ENCODE data around the gene C16orf78.

C16orf78 gene

GRCh38 chr16:49398761-49399160, 25.2 kb downstream of the C16orf78 start:
- no peak for DNase-seq

- no peak for DNase-seq
Observed at GRCh38 chr16:49399594-49400364, 26.2 kb downstream of the C16orf78 start.

GRCh38 chr16:49400611-49401010, 27.0 kb downstream of the C16orf78 start:
- no peak for DNase-seq

GRCh38 chr16:49405123-49405522, 31.5 kb downstream of the C16orf78 start:
- no peak for DNase-seq

GRCh38 chr16:49405530-49405929, 31.9 kb downstream of the C16orf78 start:
- DNase-seq = no peak

DNA sequence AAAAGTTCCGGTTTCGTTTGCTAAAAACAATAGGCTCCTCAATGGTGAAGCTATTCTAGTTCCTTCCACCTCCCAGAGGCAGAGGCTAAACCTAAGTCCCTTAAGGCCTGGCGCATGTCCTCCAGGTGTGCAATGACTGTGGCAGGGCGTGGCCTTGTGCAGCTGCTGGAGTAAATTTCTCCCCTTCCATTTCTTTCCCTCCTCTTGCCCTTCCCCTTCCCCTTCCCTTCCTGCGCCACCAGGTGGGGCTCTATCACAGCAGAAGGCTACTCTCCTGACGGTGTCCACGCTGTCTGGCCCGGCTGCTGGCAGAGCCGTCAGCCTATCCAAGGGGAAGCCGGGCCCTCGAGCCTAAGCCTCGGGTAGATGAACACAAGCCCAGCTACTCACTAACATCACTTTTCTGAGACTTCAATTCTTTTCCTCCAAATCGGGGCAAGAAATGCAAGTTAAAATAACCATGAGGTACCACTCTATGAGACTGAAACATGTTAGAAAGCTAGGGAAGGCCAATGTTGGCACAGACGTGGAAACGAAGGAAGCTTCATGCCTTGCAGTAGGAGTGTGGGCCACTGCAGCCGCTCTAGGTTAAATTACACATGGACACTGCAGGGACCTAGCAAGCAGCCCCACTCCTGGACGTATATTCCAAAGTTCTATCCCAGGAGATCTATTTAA, 34.4 kb downstream of the C16orf78 start:
- DNase-seq = peak; percentile 74

DNA sequence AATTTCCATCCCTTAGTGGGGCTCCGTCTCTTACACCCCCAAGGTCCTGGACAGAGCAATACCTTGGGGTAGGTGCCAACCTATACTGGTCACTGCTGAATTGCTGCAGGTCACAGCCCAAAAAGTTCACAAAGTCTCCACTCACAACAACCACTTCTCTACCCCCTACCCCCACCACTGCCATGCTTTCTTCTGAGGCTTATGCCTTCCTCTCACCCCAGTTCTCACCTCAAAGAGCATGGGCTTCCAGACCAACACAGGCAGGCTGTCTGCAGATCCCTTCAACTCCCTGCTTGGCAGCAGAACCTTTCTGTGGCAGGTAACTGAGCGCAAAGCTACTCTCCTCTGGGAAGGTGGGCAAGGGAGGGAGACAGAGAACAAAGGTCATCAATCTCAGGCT, 35.5 kb downstream of the C16orf78 start:
- DNase-seq = no peak

- DNase-seq = no peak
Observed at GRCh38 chr16:49410226-49410625, 36.6 kb downstream of the C16orf78 start.

DNA sequence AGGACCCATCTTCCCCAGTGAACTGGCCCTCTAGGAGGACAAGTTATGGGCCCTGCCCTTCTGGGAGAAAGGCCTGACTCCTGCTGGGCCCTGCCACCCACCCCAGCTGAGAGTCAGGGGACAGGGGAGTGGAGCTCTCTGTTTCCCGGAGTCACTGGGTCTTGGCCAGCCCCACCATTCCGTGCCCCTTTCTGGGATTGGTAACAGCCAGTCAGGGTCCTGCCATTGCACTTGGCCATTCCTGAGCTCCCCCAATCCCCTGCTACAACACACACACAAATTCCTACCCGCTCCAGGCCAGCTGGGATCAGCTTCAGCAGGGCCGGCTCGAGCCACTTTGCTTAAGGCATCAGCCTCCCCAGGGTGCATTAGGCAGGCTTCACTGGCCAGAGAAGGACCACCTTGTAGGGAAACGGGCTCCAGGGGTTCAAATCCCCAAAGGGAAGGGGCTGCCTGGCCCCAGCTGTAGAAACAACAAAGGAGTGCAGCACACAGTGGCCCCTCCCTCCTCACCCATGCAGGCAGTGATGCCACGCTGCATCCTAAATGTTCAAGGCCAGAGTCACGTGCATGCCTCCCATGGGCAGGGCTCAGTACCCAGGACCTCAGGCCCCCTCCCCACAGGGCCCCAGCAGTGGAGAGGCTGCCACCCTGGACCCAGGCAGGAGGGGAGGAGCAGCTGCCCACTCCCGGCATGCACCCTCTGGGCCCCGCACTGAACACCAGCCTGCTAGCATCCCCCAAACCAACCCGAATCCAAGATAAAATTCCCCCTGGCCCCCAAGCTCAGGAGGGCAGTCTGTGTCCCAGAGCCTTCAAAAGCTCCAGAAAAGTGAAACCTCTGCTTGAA, 37.7 kb downstream of the C16orf78 start:
- DNase-seq = no peak

- DNase-seq = no peak
Observed at GRCh38 chr16:49414671-49415070, 41.1 kb downstream of the C16orf78 start.

- no peak for DNase-seq
Observed at GRCh38 chr16:49415083-49415482, 41.5 kb downstream of the C16orf78 start.

DNA sequence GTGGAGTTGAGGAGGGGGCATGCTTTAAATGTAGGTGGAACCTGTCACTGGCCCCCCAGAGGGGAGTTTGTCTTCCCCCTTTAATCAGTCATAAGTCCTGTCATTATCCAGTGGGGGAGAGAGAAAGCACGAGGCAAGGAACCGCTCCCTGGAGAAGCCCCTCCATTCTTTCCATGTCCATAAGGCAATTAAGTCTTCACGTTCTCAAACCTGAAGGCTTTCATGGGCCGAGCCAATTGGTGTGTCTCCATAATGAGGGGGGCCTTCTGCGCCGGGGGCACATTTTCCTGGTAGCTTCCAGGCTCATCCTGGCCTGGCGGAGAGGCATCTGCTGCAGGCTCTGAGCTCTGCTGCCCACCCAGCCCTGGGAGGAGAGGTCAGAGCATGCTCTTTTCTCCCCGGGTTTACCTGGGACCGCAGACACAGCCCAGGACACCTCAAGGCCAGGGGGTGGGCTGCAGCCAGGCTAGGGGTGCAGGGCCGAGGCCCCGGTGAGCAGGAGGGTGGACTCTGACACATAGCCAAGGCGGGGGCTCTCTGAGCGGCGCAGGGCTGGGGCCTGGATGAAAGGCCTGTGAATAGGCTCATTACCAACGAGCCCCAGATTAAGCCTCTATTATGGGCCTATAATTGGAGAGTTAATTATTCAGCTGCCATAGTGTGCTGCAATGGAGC, 42.5 kb downstream of the C16orf78 start:
- no peak for DNase-seq

DNA sequence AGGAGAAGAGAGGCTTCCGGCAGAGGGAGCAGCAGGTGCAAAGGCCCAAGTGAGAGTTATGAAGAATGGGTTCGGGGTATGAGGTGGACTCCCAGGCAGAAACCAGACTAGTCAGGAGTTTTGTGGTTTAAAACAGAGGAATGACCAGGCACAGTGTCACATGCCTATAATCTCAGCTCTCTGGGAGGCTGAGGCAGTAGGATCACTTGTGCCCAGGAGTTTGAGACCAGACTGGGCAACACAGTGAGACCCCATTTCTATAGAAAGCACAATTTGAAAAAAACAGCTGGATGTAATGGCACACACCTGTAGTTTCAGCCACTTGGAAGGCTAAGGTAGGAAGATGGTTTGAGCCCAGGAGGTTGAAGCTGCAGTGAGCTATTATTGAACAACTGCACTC, 43.8 kb downstream of the C16orf78 start:
- no peak for DNase-seq

DNA sequence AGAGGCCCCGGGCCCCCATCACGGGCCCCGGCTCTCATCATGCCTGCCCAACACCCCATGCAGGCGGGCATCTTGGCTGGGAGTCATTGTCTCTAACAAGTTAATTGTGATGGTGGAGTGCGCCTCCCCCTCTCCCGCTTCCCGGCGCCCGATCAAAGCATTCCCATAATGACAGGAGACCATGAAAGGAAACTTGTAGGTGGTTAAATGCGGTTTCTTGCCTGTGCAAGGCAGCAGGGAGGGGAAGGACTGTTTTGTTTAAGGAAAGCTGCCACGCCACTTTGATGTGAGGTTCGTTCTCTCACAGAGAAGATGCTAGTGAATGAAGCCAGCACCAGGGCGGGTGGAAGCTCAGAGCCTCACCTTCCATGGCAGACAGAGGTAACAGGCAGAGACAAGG, 45.4 kb downstream of the C16orf78 start:
- DNase-seq = no peak

DNA sequence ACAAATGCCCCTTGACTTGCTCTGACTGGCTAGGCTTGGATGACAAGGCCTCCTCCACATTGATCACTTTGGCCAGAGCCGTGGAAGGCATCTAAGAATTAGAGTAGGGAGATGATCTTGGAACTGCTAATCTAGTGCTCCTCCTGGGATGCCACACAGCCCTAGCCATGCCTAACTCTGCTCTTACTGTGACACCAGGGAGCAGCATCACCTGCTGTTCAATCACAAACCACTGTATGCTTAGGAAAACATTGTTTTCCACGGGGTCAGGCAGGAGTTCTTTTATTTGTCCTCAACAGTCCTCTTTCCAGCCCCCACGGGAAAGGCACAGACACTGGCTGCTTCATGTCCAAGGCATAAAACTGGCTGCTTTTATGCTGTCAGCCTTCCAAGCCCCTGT, 46.3 kb downstream of the C16orf78 start:
- no peak for DNase-seq

DNA sequence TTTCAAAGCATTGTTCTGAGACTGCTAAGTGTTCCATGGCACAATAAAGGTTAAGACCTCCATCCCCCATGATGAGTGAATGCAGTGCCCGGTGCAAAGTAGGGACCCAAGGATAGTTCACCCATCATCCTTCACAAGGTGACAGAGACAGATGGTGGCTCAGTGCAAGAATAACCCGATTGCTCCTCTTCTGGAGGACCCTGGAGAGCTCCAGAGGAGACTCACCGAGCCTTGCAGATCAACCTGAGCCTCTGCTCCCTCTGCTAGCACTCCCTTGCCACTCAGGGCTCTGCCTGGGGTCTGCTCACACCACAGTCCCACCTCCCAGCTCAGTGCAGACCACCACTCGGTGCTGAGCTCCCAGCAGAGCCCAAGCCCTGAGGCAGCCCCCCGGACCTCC, 49.3 kb downstream of the C16orf78 start:
- no peak for DNase-seq

DNA sequence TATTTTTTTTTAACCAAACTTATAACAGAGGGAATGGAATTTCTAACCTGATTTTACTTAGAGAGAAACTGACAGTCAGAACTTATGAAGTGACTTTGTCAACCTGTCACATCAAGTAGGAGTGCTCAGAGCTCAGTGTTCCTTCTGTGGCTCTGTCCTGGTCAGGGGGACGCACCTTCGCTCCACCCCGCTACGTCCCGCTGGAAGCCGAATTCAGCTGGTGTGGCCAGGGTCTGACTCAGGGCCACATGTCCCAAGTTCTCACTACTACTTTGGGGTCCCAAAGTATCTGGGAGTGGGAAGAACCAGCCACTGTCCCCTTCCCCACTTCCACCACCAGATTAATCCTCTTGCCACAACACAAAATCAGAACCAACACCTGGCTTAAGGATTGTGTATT, 51.4 kb downstream of the C16orf78 start:
- DNase-seq = no peak

DNA sequence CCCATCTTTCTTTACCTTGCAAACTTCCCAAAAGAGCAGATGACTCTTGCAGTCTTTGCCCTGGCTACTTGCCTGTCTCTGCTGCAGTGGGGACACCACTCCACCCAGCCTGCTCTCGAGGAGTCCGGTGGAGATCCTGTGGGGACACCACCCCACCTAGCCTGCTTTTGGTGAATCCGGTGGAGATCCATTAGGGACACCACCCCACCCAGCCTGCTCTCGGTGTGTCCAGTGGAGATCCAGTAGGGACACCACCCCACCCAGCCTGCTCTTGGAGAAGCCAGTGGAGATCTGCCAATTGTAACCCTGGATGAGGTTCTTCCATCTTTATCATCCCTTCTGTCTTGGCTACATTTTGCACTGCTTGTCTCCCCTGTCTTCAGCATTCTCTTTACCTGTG, 54.2 kb downstream of the C16orf78 start:
- DNase-seq = no peak

DNA sequence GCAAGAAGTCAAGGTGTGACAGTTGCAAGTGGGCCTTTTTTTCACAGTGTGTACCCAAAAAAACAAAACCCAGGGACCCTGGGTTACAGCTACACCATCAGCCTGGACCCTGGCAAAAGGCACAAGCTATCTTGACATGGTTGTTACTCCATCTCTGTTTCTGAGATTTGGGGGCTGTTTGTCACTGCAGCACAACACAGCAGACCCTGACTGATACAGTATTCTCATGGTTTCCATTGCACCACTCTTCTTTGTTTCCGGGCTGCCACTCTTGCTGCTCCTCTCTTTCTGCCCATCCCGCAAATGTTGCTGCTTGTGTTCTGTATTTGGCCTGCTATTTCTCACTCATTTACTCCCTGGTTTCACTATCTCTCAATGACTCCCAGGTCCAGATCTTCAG, 55.2 kb downstream of the C16orf78 start:
- no peak for DNase-seq

DNA sequence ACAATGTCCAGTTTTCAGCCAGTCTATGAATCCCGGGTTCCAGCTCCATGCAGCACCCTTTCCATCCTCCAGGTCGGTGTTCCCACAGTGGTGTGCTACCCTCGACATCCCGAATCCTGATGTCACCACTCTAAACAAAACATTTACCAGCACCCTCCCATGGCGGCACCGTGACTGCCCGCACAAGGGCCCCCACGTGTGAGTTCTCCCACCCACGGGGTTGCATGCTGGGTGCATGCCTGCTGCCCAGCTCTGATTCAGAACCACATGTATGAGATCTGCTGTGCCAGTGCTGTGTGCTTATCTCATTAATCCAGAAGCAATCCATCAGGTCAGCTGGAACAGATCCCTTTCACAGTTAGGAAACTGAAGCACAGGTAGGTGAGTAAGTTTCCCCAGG, 57.4 kb downstream of the C16orf78 start:
- no peak for DNase-seq

DNA sequence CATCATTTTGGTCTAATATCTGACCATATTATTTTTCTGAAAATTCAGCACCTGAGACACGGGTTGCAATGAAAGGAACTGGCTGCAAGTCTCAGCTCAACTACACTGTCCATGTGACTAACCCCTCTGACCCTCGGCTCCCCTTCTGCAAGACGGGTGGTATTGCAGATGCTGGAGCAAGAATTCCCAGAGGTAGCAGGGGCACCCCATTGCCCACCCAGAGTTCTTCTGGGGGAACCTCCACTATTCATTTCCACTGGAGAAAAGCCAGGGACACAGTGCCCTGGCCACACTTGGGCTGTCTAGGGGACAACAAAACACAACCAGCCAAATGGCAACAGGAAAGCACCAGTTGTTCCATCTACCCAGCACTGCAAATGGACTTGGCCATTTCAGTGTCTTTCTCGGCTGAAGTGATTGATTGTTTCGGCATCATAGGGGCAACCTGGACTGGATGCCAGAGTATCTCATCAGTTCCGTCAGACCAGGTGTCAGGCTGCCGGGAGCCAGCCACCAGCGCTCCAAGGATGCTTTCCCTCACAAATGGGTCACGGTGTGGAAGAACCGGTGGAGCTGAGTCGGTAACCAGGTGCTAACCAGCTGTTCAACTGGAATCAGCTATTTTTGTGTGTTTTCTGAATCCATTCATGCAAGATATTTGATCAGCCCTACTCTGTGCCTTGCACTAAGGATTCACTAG, 58.1 kb downstream of the C16orf78 start:
- no peak for DNase-seq

GRCh38 chr16:49434733-49435132, 61.1 kb downstream of the C16orf78 start:
- no peak for DNase-seq

- DNase-seq = no peak
Observed at GRCh38 chr16:49436181-49436580, 62.6 kb downstream of the C16orf78 start.

Measured in NCI-H524 treated with DMSO at 0.1 percent for 48 hours (cell line).